ENCODE measurements around the gene SEMA4B. TPM values are rescaled to one million over a fixed set of nuclear protein-coding genes. Genes with fewer than 3 reads are reported as not detected.

The SEMA4B gene
- total and polyA plus RNA-seq, 9 of the 15 experiments (the other 6 are each of a cell fraction or from before 2014, with no cell fraction given): 1.3 to 33.6 (median 11.0) TPM

- no peak for TF ChIP-seq TAF1 (IDR thresholded peaks at IDR 0.05; ENCODE audit: control insufficient read depth, extremely low read depth, insufficient read depth, low read length, severe bottlenecking)
- no peak for TF ChIP-seq ZNF407 (IDR thresholded peaks at IDR 0.05; ENCODE audit: low read depth)
- no peak for TF ChIP-seq BRF1 (IDR thresholded peaks at IDR 0.05; ENCODE audit: borderline replicate concordance, extremely low read depth, insufficient read length)
- TF ChIP-seq GTF2F1 (IDR thresholded peaks at IDR 0.05; ENCODE audit: low read depth, low read length): no peak
- no peak for TF ChIP-seq CC2D1A (IDR thresholded peaks at IDR 0.05)
- no peak for TF ChIP-seq ATF7 (IDR thresholded peaks at IDR 0.05)
- TF ChIP-seq TRIM25 (IDR thresholded peaks at IDR 0.05; ENCODE audit: borderline replicate concordance): no peak
- no peak for TF ChIP-seq PHF20 (IDR thresholded peaks at IDR 0.05; ENCODE audit: partially characterized antibody)
Measured at GRCh38 chr15:90240856-90241255, 39.7 kb downstream of the SEMA4B start (continued).
